Measurements from ENCODE around the gene ZKSCAN3. TPM values are rescaled to one million over a fixed set of nuclear protein-coding genes. Genes with fewer than 3 reads are reported as not detected.

ZKSCAN3 gene
- total and polyA plus RNA-seq, 10 of the 15 experiments (the other 5 are each of a cell fraction or from before 2014, with no cell fraction given) = 0.86 to 4.3 (median 3.1) TPM

DNA sequence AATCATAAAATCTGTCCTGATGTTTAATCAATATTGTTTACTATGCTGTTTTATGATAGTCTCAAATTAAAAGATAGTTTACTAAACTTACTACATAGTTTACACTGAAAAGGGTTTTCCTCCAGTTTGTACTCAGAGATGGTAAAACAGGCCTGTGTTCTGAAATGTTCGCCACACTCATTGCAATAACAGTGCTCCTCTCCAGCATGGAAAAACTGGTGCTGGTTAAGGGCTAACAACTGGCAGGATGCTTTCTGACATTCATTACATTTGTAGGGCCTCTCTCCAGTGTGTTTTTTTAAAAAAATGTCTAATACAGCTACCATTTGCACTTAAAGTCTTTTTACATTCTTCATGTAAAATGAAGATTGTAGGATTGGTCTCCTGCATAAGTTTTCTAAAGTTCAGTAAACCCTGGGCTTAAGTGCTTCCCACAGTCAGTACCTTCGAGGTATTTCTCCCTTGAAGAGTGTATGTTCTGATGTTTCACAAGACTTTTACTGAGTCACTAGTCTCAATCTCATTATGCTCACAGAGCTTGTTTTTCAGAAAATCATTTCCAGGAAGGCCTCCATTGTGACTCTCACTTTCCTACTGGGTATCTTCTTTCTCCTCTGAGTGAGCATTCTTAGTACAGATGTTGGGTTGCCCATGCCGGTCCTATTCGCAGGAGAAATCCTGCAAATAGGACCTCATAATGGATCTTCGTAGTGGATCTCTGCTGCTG is 58.5 kb downstream of the ZKSCAN3 start (continued):
- TF ChIP-seq ZBTB40 (IDR thresholded peaks at IDR 0.05; ENCODE audit: borderline replicate concordance) = no peak
- TF ChIP-seq EP300 (IDR thresholded peaks at IDR 0.05; ENCODE audit: borderline replicate concordance in 1 of 2, control insufficient read depth in 1 of 2, low read depth in 2 of 2, low read length in 2 of 2) = no peak
- no peak for TF ChIP-seq EED (IDR thresholded peaks at IDR 0.05; ENCODE audit: low read depth)
- no peak for TF ChIP-seq ZBED1 (IDR thresholded peaks at IDR 0.05; ENCODE audit: borderline replicate concordance)
- no peak for TF ChIP-seq MYC (IDR thresholded peaks at IDR 0.05; ENCODE audit: insufficient read depth, insufficient read length, insufficient replicate concordance, low read length, severe bottlenecking)
- no peak for TF ChIP-seq NR2C1 (IDR thresholded peaks at IDR 0.05)
- TF ChIP-seq, protein P1, sequence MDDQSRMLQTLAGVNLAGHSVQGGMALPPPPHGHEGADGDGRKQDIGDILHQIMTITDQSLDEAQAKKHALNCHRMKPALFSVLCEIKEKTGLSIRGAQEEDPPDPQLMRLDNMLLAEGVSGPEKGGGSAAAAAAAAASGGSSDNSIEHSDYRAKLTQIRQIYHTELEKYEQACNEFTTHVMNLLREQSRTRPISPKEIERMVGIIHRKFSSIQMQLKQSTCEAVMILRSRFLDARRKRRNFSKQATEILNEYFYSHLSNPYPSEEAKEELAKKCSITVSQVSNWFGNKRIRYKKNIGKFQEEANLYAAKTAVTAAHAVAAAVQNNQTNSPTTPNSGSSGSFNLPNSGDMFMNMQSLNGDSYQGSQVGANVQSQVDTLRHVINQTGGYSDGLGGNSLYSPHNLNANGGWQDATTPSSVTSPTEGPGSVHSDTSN (IDR thresholded peaks at IDR 0.05; ENCODE audit: insufficient replicate concordance, low read depth, low read length) = no peak
- TF ChIP-seq RCOR1 (conservative IDR thresholded peaks at IDR 0.05; ENCODE audit: low read depth, low read length) = no peak
- TF ChIP-seq SREBF2 (IDR thresholded peaks at IDR 0.05; ENCODE audit: low read length) = no peak
- TF ChIP-seq CBX5 (IDR thresholded peaks at IDR 0.05; ENCODE audit: low read depth) = no peak

Measured in GM12878 (cell line).